Subcutaneous adipose tissue (tissue), 4 donors: ENCODE measurements around the gene FOXJ1. TPM values are rescaled to one million over a fixed set of nuclear protein-coding genes. Genes with fewer than 3 reads are reported as not detected.

ENCODE experiments used
- total RNA-seq, 4 donors: library from RNA; depleted of rRNA; stranded (reverse); fragments of >200 nt; gene quantifications; one replicate each; pipeline ENCODE4 v1.1.0, GENCODE V29; 2016
- TF ChIP-seq, protein P1 (sequence below): fragments of 450-650 bp; IDR thresholded peaks from one replicate; pipeline ENCODE4 v1.5.1; 2016; ENCODE audit warnings: low read depth, mild to moderate bottlenecking, control low read depth, antibody characterized with exemption, moderate library complexity

The FOXJ1 gene
- total RNA-seq, 4 donors from 2014 or later: not detected

DNA sequence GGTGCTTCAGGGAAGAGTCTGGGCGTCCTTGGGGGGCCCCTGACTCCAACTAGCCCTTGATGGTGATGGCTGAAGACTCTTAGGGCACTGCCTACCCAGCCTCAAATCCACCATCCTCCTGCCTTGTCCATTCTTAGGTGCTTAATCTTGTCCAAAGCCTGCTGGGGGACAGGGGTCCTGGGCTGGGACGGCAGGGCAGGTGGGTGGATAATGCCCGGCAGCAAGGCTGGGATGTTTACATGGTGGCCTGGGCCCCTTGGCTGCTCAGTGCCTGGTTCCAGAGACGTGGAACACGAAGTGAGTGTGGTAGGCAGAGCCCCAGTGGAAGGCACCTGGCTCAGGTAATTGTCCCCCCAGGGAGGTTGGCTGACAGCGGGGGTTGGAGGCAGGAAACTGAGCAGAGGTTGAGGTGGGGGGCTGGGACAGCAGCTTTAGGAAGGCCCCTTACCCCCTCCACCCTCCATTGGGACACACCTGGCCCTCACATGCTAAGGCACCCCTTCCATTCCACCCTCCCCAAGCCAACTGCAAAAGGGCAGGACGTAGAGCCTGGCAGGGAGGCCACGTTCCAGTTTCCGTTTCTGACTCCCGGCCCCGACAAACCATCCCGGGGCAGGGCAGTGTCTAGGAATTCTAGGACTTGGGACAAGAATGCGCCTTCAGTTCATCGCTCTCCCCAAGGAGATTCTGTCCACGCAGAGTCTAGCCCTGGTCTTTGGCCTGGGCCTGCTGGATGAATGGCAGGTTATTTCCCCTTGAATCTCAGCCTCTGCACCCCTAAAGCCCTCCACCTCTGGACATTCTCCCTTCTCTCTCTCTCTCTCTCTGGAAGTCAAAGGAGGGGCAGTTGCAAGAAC lies 1.9 kb downstream of the FOXJ1 start:
- TF ChIP-seq, protein P1, sequence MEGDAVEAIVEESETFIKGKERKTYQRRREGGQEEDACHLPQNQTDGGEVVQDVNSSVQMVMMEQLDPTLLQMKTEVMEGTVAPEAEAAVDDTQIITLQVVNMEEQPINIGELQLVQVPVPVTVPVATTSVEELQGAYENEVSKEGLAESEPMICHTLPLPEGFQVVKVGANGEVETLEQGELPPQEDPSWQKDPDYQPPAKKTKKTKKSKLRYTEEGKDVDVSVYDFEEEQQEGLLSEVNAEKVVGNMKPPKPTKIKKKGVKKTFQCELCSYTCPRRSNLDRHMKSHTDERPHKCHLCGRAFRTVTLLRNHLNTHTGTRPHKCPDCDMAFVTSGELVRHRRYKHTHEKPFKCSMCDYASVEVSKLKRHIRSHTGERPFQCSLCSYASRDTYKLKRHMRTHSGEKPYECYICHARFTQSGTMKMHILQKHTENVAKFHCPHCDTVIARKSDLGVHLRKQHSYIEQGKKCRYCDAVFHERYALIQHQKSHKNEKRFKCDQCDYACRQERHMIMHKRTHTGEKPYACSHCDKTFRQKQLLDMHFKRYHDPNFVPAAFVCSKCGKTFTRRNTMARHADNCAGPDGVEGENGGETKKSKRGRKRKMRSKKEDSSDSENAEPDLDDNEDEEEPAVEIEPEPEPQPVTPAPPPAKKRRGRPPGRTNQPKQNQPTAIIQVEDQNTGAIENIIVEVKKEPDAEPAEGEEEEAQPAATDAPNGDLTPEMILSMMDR: no peak

DNA sequence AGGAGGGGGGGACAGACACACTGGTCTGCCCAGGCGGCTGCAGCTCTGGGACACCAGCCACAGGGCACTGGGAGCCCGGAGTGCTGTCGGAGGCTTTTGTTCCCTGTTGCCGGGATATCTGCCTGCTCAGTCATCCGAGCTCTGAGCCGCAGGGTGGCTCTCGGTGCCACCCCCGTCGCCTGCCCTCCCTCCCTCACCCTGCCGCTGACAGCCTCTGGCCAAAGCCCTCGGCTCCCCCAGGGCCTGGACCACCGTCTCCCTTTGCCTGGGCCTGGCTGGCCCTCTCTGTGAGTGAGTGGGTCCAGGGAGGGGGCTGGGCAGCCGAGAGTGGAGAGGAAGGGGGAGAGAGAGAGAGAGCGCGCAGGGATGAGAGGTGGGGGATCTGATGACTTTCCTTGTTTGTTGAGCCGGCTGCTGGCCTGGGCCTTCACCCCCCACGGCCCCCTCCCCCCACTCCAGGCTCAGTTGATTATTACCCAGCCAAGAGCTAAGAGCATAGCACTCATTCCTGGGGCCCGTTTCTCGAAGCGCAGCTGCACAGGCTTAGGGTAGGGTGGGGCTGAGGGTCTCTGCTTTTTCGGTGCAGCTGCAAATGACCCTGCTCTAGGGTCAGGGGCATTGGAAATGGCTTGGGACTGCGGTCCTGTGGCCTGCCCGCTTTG lies 2.7 kb downstream of the FOXJ1 start:
- TF ChIP-seq, protein P1: no peak

DNA sequence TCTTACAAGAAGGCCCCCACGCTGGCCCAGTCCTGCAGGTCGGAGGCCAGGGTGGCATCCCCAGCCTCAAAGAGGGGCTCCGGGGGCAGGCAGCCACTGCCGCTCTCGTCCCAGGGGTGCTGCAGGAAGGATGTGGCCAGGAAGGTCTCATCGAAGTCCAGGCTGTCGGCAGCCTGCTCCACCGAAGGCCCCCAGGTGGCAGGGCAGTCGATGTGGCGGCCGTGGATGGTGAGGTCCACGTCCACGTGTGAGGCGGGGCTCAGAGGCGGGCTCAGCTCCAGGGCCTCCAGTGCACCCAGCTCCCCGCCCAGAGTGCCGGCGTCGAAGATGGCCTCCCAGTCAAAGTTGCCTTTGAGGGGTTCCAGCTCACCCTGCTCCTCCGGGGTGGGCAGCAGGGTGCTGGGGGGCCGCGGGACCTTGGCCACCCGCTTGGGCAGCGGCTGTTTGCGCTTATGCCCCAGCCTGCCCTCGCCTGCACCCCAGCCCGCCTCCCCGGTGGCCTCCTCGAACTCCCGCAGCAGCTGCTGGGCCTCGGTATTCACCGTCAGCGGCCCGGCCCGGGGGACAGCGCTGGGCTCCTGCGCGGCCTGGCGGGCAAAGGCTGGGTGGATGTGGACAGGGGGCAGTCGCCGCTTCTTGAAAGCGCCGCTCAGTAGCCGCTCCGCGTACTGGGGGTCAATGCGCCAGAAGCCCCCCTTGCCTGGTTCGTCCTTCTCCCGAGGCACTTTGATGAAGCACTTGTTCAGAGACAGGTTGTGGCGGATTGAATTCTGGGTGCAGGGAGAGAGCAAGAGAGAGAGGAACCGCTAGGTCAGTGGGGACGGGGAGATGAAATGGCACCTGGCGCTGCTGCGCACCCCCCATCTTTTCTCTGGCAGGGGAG lies 3.5 kb downstream of the FOXJ1 start:
- TF ChIP-seq, protein P1: no peak

DNA sequence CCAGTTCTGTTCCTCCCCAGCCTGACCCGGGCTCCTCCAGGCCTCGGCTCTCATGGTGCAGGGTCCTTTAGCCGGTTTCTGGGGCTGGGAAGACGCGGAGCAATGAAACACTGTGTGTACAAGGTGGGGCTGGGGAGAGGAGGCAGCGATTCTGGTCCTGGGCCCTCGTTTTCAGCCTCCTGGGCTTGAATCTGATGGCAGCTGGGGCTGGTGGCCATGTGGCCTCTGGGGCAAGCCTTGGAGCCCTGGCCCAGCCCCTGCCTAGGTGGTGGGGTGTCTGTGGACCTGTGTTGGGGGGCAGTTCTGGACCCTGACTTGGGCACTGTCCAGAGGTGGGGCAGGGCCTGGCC lies 4.1 kb downstream of the FOXJ1 start:
- TF ChIP-seq, protein P1: no peak

DNA sequence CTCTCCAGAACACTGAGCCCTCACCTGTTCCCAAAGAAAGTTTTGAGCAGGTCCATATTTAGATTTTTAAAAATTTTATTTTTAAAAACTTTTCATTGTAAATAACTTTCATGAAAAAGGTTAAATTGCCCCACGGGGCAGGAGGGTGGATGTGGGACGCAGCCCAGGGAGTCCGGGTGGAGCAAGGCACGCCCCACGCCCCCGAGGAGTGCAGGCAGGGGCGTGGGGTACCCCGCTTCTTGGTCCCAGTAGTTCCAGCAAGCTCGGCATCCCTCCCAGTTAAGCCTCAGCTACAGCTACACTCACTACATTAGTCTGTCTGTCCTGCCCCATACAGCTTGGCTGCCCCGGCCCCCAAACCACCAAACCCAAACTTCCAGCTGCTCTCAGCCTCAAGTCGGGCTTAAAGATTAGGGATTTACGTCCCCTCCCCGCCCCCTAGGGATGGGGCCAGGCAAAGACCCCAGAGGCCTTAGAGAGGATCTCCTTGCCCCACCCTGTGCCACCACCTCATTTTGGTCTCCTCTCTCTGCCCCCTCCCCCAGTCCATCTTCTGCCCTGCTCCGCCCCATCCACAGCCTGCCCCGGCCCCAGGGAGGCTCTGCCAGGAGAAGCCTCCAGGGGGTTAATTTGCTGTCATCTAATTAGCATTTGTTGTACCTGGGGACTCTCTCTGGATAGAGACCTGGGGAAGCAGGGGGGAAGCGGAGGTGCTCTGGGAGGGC lies 4.6 kb downstream of the FOXJ1 start:
- TF ChIP-seq, protein P1: no peak

DNA sequence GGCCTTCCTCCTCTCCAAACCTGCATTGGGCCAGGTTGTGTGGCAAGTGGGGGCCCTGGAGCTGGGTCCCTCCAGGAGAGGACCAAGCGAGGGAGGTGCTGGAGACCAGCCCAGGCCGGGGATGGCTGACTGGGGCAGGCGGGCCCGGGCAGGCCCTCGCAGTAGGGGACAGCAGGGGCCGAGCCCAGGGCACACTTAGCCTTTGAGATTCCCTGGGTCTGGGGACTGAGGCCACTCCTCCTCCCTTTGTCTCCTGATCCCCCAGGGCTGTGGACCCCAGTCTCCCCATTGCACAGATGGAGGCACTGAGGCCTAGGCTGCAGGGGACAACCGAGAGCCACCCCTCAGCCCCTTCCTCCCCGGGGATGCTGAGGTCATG lies 5.2 kb downstream of the FOXJ1 start:
- TF ChIP-seq, protein P1: no peak
